ENCODE results near the gene ERMARD.

The ERMARD gene

DNA sequence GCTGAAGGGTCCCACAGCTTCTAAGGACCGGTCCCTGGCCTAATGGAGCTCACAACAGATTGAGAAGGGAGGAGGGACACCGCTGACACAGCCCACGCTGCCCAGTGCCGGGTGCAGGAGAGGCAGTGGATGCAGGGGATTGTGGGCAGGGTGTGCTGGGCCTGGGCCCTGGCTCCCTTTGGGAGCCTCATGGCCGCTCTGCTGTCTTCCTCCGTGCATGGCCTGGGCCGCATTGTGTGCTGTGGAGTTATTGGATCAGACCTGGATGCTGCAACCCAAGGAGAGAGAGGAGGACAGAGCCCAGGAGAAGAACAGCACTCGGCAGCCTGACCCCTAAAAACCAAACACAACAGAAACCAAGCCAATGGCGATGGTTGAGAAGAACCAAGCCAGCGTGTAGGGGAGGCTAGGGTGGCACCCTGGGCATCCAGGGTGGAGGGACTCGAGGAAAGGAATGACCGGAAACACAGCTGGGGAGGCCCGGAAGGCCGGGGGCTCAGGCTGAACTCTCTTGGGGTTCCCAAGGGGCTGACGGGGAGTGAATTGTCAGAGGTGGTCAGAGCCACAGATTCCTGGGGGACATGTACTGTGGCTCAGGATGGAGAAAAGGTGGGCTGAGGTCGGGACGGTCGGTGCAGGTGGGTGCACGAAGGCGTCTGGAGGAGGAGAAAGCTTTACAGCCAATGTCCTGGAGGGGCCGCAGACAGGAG lies 41.0 kb downstream of the ERMARD start:
- TF ChIP-seq TEAD4 (IDR thresholded peaks at IDR 0.05), result no peak
- no peak for TF ChIP-seq REST (IDR thresholded peaks at IDR 0.05; ENCODE audit: low read depth)
- no peak for TF ChIP-seq YY1 (IDR thresholded peaks at IDR 0.05; ENCODE audit: low read depth)
- TF ChIP-seq TAF1 (IDR thresholded peaks at IDR 0.05; ENCODE audit: low read depth), result no peak
- no peak for TF ChIP-seq EP300 (IDR thresholded peaks at IDR 0.05; ENCODE audit: borderline replicate concordance)
- no peak for TF ChIP-seq USF1 (IDR thresholded peaks at IDR 0.05)
- TF ChIP-seq CEBPB (IDR thresholded peaks at IDR 0.05), result no peak
- TF ChIP-seq CREB1 (IDR thresholded peaks at IDR 0.05; ENCODE audit: low read depth), result no peak
- TF ChIP-seq ZBTB7A (IDR thresholded peaks at IDR 0.05; ENCODE audit: low read depth), result no peak
- TF ChIP-seq RAD21 (IDR thresholded peaks at IDR 0.05; ENCODE audit: low read depth), result no peak

GRCh38 chr6:169793408-169793807 lies 42.0 kb downstream of the ERMARD start:
- no peak for TF ChIP-seq YY1 (IDR thresholded peaks at IDR 0.05; ENCODE audit: low read depth)
- no peak for TF ChIP-seq CREB1 (IDR thresholded peaks at IDR 0.05; ENCODE audit: low read depth)
- TF ChIP-seq ZBTB7A (IDR thresholded peaks at IDR 0.05; ENCODE audit: low read depth), result no peak
- no peak for TF ChIP-seq FOXM1 (IDR thresholded peaks at IDR 0.05; ENCODE audit: borderline replicate concordance, low read depth)
- no peak for TF ChIP-seq TAF1 (IDR thresholded peaks at IDR 0.05; ENCODE audit: low read depth)
- no peak for TF ChIP-seq USF1 (IDR thresholded peaks at IDR 0.05)
- TF ChIP-seq RAD21 (IDR thresholded peaks at IDR 0.05; ENCODE audit: low read depth), result no peak
- no peak for TF ChIP-seq TEAD4 (IDR thresholded peaks at IDR 0.05)
- no peak for TF ChIP-seq REST (IDR thresholded peaks at IDR 0.05; ENCODE audit: low read depth)
- no peak for TF ChIP-seq EGR1 (IDR thresholded peaks at IDR 0.05)
- no peak for TF ChIP-seq NFIC (IDR thresholded peaks at IDR 0.05)
- TF ChIP-seq CEBPB (IDR thresholded peaks at IDR 0.05), result no peak

GRCh38 chr6:169794317-169795055 lies 43.1 kb downstream of the ERMARD start:
- TF ChIP-seq RAD21 (IDR thresholded peaks at IDR 0.05; ENCODE audit: low read depth) (no peak), NFIC (IDR thresholded peaks at IDR 0.05) (no peak), ZBTB7A (IDR thresholded peaks at IDR 0.05; ENCODE audit: low read depth) (no peak), TAF1 (IDR thresholded peaks at IDR 0.05; ENCODE audit: low read depth) (no peak), EP300 (IDR thresholded peaks at IDR 0.05; ENCODE audit: borderline replicate concordance) (no peak), REST (IDR thresholded peaks at IDR 0.05; ENCODE audit: low read depth) (no peak), TEAD4 (IDR thresholded peaks at IDR 0.05) (no peak), CEBPB (IDR thresholded peaks at IDR 0.05) (no peak), USF1 (IDR thresholded peaks at IDR 0.05) (no peak), YY1 (IDR thresholded peaks at IDR 0.05; ENCODE audit: low read depth) (no peak)
- TF ChIP-seq, protein P1, sequence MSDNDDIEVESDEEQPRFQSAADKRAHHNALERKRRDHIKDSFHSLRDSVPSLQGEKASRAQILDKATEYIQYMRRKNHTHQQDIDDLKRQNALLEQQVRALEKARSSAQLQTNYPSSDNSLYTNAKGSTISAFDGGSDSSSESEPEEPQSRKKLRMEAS (IDR thresholded peaks at IDR 0.05), result no peak

- TF ChIP-seq TAF1 (IDR thresholded peaks at IDR 0.05; ENCODE audit: low read depth) (no peak), USF1 (IDR thresholded peaks at IDR 0.05) (no peak), NFIC (IDR thresholded peaks at IDR 0.05) (no peak), EGR1 (IDR thresholded peaks at IDR 0.05) (no peak), CEBPB (IDR thresholded peaks at IDR 0.05) (no peak), ZBTB7A (IDR thresholded peaks at IDR 0.05; ENCODE audit: low read depth) (no peak)
- TF ChIP-seq, protein P1 (IDR thresholded peaks at IDR 0.05), result no peak
Observed at GRCh38 chr6:169795196-169795595, 43.8 kb downstream of the ERMARD start.

All from Ishikawa (cell line).